Measurements from ENCODE around the gene GLYAT. TPM values are rescaled to one million over a fixed set of nuclear protein-coding genes. Genes with fewer than 3 reads are reported as not detected.
A peak's percentile ranks its signal among the peaks of the same experiment; 100 is the strongest.

Gene GLYAT
- total and polyA plus RNA-seq, 4 donors, result not detected

DNA sequence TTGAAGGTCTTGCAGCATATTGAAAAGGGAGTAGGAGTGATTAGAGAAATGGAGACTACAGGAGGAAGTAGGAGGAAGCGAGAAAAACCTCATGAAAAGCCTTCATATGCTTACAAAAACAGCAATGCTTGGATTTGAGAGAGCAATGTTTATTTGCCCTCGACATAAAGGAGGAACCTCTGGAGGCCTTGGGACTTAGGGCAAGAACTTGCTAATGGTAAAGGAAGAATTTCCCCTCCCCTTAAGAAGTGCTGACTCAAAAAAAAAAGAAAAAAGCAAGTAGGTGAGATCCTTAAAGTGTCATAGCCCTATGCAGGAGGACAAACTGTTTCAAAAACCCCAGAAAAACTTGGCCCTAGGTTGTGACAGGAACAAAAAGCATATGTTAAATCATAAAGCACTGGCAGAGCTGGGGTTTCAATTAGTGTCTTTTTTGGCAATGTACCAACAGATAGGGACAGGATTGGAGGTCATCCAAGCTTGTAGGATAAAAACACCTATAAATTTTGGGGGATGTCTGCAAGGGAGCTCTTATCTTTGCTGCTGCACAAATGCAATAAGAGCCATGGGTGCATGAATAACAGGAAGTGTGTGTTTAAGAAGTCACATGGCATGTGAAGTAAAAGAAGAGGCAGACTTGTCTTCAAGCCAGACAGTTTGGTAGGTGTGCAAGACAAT, 4.9 kb downstream of the GLYAT start:
- no peaks in the 10 kb centered on the region for H3K36me3 ChIP-seq (ENCODE audit: control insufficient read depth in 4 of 4, insufficient read depth in 4 of 4, low read length in 4 of 4)
- ATAC-seq (ENCODE audit: insufficient read depth, low FRiP score) (no peak), DNase-seq (peak in 2 of 3 donors; percentile 73)
- peaks cover 0 to 14% (median 0%) of the 10 kb centered on the region in 5 donors for H3K4me1 ChIP-seq (ENCODE audit: control insufficient read depth in 5 of 5, insufficient read depth in 5 of 5, low read length in 5 of 5)
- no peaks in the 10 kb centered on the region for H3K9me3 ChIP-seq (ENCODE audit: control insufficient read depth in 4 of 4, insufficient read depth in 3 of 4, low read length in 3 of 4)
- TF ChIP-seq, protein P1, sequence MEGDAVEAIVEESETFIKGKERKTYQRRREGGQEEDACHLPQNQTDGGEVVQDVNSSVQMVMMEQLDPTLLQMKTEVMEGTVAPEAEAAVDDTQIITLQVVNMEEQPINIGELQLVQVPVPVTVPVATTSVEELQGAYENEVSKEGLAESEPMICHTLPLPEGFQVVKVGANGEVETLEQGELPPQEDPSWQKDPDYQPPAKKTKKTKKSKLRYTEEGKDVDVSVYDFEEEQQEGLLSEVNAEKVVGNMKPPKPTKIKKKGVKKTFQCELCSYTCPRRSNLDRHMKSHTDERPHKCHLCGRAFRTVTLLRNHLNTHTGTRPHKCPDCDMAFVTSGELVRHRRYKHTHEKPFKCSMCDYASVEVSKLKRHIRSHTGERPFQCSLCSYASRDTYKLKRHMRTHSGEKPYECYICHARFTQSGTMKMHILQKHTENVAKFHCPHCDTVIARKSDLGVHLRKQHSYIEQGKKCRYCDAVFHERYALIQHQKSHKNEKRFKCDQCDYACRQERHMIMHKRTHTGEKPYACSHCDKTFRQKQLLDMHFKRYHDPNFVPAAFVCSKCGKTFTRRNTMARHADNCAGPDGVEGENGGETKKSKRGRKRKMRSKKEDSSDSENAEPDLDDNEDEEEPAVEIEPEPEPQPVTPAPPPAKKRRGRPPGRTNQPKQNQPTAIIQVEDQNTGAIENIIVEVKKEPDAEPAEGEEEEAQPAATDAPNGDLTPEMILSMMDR (IDR thresholded peaks at IDR 0.05; ENCODE audit: control extremely low read depth, extremely low read depth), result no peak
- H3K27ac ChIP-seq (ENCODE audit: low read depth in 1 of 2, low read length in 1 of 2), result no peak overlapping the region
- no peaks in the 10 kb centered on the region for H3K27me3 ChIP-seq (ENCODE audit: control insufficient read depth in 3 of 3, insufficient read depth in 3 of 3, low read length in 2 of 3)
- H3K4me3 ChIP-seq, result no peak overlapping the region
- 19 to 31% methylated on average over 2 of the region's 2 CpGs for WGBS, 2 donors
- no peak overlapping the region for H3K9ac ChIP-seq (ENCODE audit: insufficient read depth in 1 of 2, low read length in 2 of 2)

DNA sequence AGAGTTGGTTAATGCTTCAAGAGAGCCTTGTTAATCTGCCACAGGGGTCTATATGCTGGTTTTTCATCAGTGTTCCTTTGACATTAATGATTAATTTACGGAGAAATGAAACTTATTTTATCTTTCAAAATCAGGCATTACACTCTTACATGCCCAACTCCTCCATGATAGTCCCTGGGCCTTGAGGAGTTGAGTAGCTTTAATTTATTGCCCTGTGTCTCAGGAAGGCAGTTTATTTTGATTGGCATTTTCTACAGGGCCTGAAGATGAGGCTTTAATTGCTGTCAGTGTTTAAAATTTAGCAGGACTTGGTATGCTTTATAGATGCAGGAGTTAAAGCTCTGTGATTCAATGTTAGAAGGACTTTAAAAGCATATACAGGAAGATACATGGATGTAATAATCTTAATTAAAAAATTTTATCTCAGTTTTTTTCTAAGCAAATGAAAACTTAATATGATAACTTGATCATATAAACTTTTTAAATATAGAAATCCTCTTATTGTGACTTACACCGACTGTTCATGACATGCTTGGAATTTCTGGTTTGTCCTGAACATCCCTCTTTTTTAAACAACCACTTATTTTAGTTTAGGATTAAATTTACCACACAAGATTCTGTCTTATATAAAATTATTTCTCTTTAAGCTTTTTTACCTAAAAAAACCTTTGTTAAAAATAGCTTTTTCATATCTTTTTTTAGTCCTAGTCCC, 12.2 kb downstream of the GLYAT start:
- DNase-seq (no peak), ATAC-seq (ENCODE audit: insufficient read depth, low FRiP score) (no peak)
- H3K4me3 ChIP-seq, result no peak overlapping the region
- TF ChIP-seq, protein P1 (IDR thresholded peaks at IDR 0.05; ENCODE audit: control extremely low read depth, extremely low read depth), result no peak
- 85 to 91% methylated on average over 2 of the region's 2 CpGs for WGBS, 2 donors
- H3K27me3 ChIP-seq (ENCODE audit: control insufficient read depth in 3 of 3, insufficient read depth in 3 of 3, low read length in 2 of 3), result no peaks in the 10 kb centered on the region
- no peak overlapping the region for H3K27ac ChIP-seq (ENCODE audit: low read depth in 1 of 2, low read length in 1 of 2)
- no peaks in the 10 kb centered on the region for H3K4me1 ChIP-seq (ENCODE audit: control insufficient read depth in 5 of 5, insufficient read depth in 5 of 5, low read length in 5 of 5)
- H3K36me3 ChIP-seq (ENCODE audit: control insufficient read depth in 4 of 4, insufficient read depth in 4 of 4, low read length in 4 of 4), result no peaks in the 10 kb centered on the region
- H3K9me3 ChIP-seq (ENCODE audit: control insufficient read depth in 4 of 4, insufficient read depth in 3 of 4, low read length in 3 of 4), result no peaks in the 10 kb centered on the region
- no peak overlapping the region for H3K9ac ChIP-seq (ENCODE audit: insufficient read depth in 1 of 2, low read length in 2 of 2)

DNA sequence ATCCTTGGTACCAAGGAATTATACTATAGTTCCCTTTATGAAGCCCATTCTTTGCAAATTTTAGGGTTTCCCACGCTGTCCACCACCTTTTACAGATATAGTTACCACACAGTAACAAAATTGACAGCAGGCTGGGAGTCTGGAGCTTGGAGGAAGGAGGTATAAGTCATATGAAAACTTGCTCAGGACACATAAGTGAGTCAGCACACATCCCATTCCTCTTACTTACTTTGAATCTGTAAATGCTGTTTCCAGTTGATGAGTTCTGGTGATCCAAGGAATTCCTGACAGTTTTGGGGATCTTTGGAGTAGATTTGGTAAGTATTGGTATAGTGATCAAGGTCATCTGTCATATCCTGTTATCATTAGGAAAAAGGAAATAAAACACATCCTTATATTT, 19.2 kb downstream of the GLYAT start:
- ATAC-seq (ENCODE audit: insufficient read depth, low FRiP score), result no peak

More for the DNA sequence above, 19.2 kb downstream of the GLYAT start:
- Histone ChIP-seq H3K4me1 (ENCODE audit: control insufficient read depth in 5 of 5, insufficient read depth in 5 of 5, low read length in 5 of 5) (no peaks in the 10 kb centered on the region), H3K9me3 (ENCODE audit: control insufficient read depth in 4 of 4, insufficient read depth in 3 of 4, low read length in 3 of 4) (peaks cover 0 to 7% (median 0%) of the 10 kb centered on the region in 4 donors), H3K27me3 (ENCODE audit: control insufficient read depth in 3 of 3, insufficient read depth in 3 of 3, low read length in 2 of 3) (no peaks in the 10 kb centered on the region), H3K4me3 (no peak overlapping the region), H3K36me3 (ENCODE audit: control insufficient read depth in 4 of 4, insufficient read depth in 4 of 4, low read length in 4 of 4) (no peaks in the 10 kb centered on the region), H3K27ac (ENCODE audit: low read depth in 1 of 2, low read length in 1 of 2) (no peak overlapping the region), H3K9ac (ENCODE audit: insufficient read depth in 1 of 2, low read length in 2 of 2) (no peak overlapping the region)
- WGBS, 2 donors, result 14 to 15% methylated on average over 1 of the region's 1 CpG
- DNase-seq, result no peak
- TF ChIP-seq, protein P1 (IDR thresholded peaks at IDR 0.05; ENCODE audit: control extremely low read depth, extremely low read depth), result no peak
